Pulmonary artery endothelial cell (primary cell): Measurements from ENCODE around the gene LAPTM5. TPM values are rescaled to one million over a fixed set of nuclear protein-coding genes. Genes with fewer than 3 reads are reported as not detected.
"Not testable (repeated sequence)": the region's sequence is repeated elsewhere in the genome, so short reads cannot be mapped to it uniquely, and the experiment has no call there.

Experiments
- DNase-seq: peaks from one replicate; pipeline ENCODE4 v3.0.0-alpha.2; 2011; ENCODE audit warnings: low read depth, low spot score
- total RNA-seq: library from RNA; depleted of rRNA; stranded (reverse); fragments of >200 nt; gene quantifications from 2 replicates; pipeline ENCODE4 v1.2.3, GENCODE V29; 2014

LAPTM5 gene
- total RNA-seq, result 4.0 and 12.0 TPM in 2 replicates

DNA sequence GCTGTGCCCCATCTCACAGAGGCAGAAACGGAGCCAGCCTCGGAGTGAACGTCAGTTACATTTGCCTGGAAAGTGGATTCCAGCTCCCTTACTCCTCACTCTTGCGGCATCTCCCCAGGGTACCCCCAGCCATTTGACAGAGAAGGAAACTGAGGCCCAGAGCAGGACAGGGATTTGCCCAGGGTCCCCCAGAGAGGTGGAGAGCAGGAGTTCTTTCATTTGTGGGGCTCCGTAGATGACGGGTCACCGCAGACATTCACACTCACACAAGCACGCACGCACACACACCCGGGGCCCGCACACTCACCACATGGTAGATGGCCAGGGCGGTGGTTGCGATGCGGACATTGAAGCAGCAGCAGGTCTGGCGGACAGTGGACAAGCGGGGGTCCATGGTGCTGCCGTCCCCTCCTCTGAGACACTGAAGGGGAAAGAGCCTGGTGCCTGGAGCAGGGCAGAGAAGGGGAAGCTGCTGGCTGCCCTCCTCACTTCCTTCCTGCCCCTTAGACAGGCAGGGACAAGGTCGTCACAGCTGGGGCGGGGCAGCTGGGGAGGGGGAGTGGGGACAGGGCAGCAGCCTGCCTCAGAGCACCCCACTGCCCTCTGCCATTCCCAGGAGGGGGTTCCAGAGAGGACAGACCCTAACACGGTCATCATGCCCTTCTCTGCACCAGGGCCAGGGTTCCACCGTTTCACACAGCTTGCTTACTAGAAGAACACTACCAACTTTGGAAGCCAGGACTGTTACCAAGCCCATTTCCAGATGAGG, at the start of gene LAPTM5:
Gene LAPTM5, minus strand, starts transcription at position 423 of the 769 bp plus-strand sequence. Its CDS starts 29 bp downstream, at position 394.
- DNase-seq, result no peak

DNA sequence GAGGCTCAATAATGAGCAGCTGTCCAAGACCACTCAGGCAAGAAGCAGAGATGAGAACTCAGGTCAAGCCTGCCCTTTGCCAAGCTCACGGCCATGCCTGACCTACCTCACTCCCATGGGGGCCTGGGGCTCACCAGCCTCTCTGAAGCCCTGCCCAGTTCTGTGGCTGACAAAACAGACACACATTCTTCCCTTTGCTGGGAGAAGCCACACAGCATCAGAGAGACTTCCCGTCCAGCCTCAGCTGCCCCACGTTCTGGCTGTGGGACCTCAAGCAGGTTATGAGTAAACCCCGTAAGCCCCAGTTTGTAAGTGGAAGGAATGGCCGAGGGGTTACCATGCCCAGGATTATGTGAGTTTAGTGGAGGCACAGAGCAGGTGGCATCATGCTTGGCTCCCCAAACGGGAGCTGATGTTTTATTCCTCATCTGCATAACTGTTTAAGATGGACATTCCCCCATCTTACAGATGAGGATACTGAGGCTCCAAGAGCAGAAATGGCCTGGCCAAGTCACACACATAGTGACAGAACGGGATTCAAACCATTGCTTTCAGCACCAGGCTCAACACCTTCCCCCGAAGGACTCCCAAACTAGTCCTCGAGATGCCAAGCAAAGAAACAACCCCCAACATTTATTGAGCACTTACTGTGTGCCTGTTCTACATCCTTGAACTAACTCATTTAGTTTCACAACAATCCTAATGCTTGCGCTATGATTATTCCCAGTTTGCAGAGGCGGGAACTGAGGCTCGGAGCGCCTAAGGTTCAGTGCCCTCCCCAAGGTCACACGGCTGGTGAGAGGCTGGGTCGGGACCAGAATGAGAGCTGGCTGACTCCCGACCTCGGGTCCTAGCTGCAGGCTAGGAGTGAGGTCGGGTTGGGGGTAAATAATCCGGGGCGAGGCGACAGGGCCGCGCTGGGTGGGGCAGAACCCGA, 49.1 kb upstream of the LAPTM5 start:
- DNase-seq, result no peak

- DNase-seq, result no peak
Measured at GRCh38 chr1:30805304-30806003, 47.9 kb upstream of the LAPTM5 start.

DNA sequence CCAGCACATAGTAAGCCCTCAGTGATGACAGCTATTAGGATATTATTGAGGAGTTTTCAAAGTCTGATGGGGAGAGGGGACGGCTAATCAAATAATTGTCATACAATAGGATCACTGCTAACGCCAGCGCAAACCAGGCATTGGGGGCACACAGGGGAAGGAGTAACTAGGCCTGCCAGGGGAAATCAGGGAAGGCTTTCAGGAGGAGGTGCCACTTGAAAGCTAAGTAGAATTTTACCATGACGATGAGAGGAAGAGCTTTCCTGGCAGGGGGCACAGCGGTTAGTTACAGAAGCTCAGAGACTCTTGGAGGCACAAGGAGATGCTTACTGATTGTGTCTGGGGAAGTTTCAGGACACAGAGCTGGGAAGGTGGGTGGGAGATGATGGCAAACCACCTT, 47.2 kb upstream of the LAPTM5 start:
- DNase-seq, result no peak

DNA sequence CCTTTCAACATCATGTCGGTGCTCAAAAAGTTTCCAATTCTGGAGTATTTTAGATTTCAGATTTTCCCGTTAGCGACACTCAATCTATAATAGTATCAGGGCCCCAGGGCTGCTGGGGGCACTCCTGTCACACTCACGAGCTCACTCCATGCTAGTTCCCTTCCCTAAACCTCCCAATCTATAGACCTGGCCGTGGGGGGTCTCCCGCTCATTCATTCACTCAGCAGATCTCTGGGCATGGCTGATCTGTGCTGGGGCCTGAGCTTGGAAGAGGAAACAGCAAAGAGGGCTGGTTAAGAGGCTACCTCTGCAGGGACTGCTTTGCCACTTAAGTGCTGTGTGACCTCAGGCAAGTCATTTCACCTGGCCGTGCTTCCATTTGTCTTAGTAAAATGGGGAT, 46.8 kb upstream of the LAPTM5 start:
- no peak for DNase-seq

GRCh38 chr1:30803562-30803961, 46.0 kb upstream of the LAPTM5 start:
- no peak for DNase-seq

GRCh38 chr1:30801771-30802198, 44.2 kb upstream of the LAPTM5 start:
- no peak for DNase-seq

- no peak for DNase-seq
Measured at GRCh38 chr1:30799233-30799511, 41.6 kb upstream of the LAPTM5 start.

GRCh38 chr1:30798389-30799232, 41.0 kb upstream of the LAPTM5 start:
- DNase-seq, result no peak

- DNase-seq, result no peak
Measured at GRCh38 chr1:30795026-30795425, 37.5 kb upstream of the LAPTM5 start.

DNA sequence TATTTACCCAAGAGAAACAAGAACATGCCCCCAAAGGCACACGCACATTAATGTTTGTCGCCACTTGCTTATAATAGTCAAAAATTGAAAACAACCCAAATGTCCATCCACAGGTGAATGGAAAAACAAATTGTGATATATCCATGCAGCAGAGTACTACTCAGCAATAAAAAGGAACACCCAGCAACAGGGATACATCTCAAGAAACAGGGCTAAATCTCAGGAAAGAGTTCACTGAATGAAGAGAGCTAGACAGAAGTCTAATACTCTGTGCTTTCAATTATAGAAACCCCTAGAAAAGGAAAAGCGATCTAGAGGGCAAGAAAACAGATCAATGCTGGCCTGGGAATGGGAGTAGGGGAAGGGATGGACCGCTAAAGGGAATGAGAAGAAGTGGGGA, 36.7 kb upstream of the LAPTM5 start:
- no peak for DNase-seq

DNA sequence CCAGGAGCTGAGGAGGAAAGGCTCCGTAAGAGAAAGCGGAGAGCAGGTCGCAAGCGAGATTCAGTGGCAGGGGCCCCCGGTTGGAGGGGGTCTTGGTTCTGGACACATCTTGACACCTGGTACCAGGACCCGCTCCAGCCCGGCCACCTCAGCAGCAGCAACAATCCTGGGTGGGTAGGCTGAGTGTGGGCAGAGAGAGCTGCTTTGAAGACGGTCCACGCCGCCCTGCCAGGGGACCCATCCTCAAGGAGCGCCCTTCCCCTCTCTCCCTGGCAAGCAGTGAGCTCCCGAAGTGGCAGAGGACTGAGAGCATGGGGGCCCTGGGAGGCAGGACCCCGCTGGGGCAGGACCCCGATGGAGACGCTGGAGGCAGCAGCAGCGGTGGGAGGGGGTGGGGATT, 35.6 kb upstream of the LAPTM5 start:
- DNase-seq, result no peak

GRCh38 chr1:30791868-30792267, 34.3 kb upstream of the LAPTM5 start:
- no peak for DNase-seq

DNA sequence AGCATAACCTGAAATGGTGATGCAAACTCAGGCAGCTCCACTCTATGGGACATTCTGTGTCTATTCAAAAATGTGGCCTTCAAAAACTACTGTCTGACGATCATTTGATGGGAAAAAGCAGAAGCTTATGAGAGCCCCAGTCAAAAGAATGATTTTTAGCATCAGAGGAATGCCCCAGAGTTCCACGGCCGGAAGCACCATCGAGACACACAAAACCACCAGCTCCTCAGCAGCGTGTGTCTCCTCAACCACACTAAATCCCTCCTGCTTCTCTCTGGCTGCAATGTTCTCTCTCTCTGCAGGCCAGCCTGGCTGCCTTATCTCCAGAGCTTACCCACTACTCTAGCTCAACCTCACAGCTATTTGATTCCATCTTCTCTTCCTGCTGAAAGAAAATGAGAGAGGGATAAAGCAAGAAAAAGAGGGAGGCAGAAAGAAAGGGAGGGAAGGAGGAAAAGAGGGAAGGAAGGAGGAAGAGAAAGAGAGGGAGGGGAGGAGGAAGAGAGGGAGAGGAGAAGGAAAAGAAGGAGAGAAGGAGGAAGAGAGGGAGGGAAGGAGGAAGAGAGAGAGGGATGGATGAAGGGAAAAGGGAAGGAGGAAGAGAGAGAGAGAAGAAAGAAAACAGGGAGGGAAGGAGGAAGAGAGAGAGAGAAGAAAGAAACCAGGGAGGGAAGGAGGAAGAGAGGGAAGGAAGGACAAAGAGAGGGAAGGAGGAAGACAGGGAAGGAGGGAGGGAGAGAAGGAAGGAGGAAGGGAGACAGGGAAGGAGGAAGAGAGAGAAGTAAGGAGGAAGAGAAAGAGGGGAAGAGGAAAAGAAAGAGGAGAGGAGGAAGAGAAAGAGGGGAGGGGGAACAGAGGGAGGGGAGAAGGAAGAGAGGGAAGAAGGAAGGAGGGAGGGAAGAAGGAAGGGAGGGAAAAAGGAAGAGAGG, 33.5 kb upstream of the LAPTM5 start:
- DNase-seq, result no peak

GRCh38 chr1:30790256-30790525, 32.6 kb upstream of the LAPTM5 start:
- DNase-seq, result not testable (repeated sequence)

DNA sequence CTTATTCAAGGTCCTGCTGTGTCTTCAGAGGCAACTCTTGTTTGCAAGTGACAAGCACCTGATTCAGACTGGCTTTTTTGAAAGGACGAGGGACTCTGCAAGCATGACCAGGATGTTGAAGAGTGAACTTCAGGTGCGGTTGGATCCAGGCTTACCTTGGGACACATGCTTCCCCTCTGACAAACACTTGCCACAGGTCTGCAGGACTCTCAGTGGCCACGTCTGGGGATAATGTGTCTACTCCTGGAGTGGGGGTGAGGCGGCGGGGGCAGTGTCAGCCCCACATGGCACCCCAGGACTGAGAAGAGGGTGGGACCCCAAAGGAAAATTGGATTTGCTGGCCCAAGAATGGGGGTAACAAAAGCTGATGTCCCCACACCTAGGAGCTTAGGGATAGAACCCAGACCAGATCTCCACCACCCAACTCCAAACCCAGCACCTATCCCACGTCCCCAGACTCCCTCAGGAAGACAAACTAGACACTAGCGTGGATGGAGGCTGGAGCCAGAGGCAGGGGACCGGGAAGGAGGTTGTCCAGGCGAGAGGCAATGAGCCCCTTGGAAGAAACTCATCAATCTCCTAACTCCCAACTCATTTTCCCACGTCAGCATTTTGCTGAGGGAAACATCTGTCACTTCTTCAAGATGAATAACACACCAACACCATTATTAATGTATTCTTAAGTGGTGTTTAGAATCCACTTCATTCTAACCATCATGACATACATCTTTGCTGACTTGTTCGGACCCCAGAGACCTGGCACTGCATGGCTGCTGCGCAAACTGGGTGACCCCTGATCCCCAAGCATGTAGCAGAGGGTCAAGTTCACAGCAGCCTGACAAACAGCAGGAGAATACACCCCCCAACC, 32.0 kb upstream of the LAPTM5 start:
- no peak for DNase-seq

DNA sequence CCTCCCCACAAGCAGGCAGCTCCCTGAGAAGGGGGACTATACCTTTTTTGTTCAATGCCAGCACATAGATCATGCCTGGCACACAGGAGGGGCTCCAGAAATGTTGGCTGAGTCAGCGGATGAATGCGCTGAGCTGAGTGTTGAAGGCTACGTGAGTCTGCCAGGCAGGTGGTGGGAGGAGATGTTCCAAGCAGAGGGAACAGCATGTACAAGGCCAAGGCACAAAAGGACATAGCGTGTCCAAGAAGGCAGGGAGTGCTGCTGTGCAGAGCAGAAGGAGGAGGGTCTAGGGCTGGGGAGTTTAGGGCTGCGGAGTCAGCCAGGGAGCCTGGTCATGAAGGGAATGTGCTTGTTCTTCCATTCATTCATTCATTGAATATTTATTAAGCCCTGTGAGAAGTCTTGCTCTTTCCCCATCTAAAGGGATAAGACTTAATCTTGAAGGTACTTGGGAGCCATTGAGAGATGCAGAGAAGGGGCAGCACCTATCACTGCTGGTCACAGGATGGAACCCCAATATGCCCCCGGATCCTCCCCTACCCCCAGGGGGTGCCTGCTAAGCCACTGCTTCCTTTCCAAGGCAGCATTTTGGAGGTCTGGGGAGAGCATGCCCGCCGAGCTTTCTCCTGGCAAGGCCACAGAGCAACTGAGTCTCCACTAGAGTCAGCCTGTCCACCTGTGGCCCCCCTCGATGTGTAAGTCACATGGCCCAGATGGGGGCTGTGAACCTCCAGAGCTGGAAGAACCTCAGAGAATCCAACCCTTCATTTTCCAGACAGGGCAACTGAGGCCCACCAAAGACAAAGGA, 31.2 kb upstream of the LAPTM5 start:
- no peak for DNase-seq

GRCh38 chr1:30787856-30788495, 30.4 kb upstream of the LAPTM5 start:
- no peak for DNase-seq
